Measurements from ENCODE around the gene GJB5.
A peak's percentile ranks its signal among the peaks of the same experiment; 100 is the strongest.

DNA sequence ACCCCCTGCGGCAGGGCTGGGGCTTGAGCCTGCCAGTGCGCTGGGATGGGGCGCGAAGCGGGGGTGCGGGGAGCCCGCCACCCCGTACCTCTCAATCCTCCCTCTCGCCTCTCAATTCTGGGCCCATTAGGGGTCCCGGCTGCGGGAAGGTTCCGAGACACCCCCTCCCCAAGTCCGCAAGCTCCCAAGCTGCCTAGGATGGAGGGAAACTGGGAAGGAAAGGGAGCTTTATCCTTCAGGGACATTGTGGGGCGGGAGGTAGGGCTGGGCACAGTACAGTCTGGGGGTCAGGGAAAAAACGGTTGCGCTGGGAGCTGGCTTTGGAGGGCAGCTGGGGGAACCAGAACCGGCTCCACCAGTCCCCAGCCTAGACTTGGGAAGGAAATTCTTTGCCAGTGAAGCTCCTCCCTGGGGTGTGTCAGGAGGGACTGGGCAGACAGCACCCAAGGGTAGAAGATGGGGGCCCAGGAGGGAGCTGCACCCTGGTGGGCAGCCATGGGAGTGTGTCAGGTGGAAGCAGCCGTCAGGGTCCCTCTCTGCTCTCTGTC is 27.1 kb downstream of the GJB5 start:
- peak; percentile 49 to 57 for TF ChIP-seq POLR2AphosphoS5 (IDR thresholded peaks at IDR 0.05; ENCODE audit: insufficient read depth in 1 of 2, low read depth in 1 of 2)
- TF ChIP-seq POLR2A (IDR thresholded peaks at IDR 0.05) = peak in 1 of 2 donors; percentile 35

Data from vagina (tissue), 2 donors.